Measurements from ENCODE around the gene ARHGAP8. TPM values are rescaled to one million over a fixed set of nuclear protein-coding genes. Genes with fewer than 3 reads are reported as not detected.

Gene ARHGAP8
- total RNA-seq, 2 experiments from 2014 or later = not detected

GRCh38 chr22:44765571-44766285, 13.4 kb downstream of the ARHGAP8 start:
- Histone ChIP-seq H3K36me3 (ENCODE audit: insufficient read depth, low read length) (no peaks in the 10 kb centered on the region), H3K27ac (ENCODE audit: low read depth, low read length, poor library complexity, severe bottlenecking) (no peak overlapping the region), H2AFZ (ENCODE audit: low read length) (no peak overlapping the region), H3K4me2 (ENCODE audit: low read length) (no peak overlapping the region), H3K4me3 (ENCODE audit: low read depth, low read length, poor library complexity, severe bottlenecking) (no peak overlapping the region), H3K79me2 (ENCODE audit: insufficient read depth, low read depth, low read length) (no peaks in the 10 kb centered on the region), H4K20me1 (ENCODE audit: insufficient read depth, low read length) (no peaks in the 10 kb centered on the region), H3K9me2 (ENCODE audit: insufficient read depth, low read length) (no peaks in the 10 kb centered on the region), H3K4me1 (ENCODE audit: insufficient read depth, low read length, poor library complexity, severe bottlenecking) (no peaks in the 10 kb centered on the region), H3K9me3 (ENCODE audit: low read length) (no peaks in the 10 kb centered on the region)
- POLR2A ChIA-PET = no interaction called here
- TF ChIP-seq EZH2phosphoT487 (IDR thresholded peaks at IDR 0.05; ENCODE audit: borderline replicate concordance, low read depth, low read length) = no peak
- TF ChIP-seq CTCF (conservative IDR thresholded peaks at IDR 0.05; ENCODE audit: low read length) = no peak
- intact Hi-C loops (cut with micrococcal nuclease; ENCODE audit: unreplicated experiment) = no loop called here
- CTCF ChIA-PET (ENCODE audit: unreplicated experiment) = no interaction called here
- no peak for DNase-seq (ENCODE audit: low spot score)
- no TSS peak for BruUV-seq (replicated peaks)

GRCh38 chr22:44773082-44773481, 20.7 kb downstream of the ARHGAP8 start:
- ChIA-PET POLR2A (no interaction called here), CTCF (ENCODE audit: unreplicated experiment) (no interaction called here)
- no peaks in the 10 kb centered on the region for H3K9me3 ChIP-seq (ENCODE audit: low read length)
- no TSS peak for BruUV-seq (replicated peaks)
- no peaks in the 10 kb centered on the region for H3K4me1 ChIP-seq (ENCODE audit: insufficient read depth, low read length, poor library complexity, severe bottlenecking)
- H3K79me2 ChIP-seq (ENCODE audit: insufficient read depth, low read depth, low read length) = no peaks in the 10 kb centered on the region
- no peak overlapping the region for H2AFZ ChIP-seq (ENCODE audit: low read length)
- H4K20me1 ChIP-seq (ENCODE audit: insufficient read depth, low read length) = no peaks in the 10 kb centered on the region
- TF ChIP-seq CTCF (conservative IDR thresholded peaks at IDR 0.05; ENCODE audit: low read length) = no peak
- TF ChIP-seq EZH2phosphoT487 (IDR thresholded peaks at IDR 0.05; ENCODE audit: borderline replicate concordance, low read depth, low read length) = no peak
- intact Hi-C loops (cut with micrococcal nuclease; ENCODE audit: unreplicated experiment) = no loop called here
- no peaks in the 10 kb centered on the region for H3K9me2 ChIP-seq (ENCODE audit: insufficient read depth, low read length)
- DNase-seq (ENCODE audit: low spot score) = no peak
- no peak overlapping the region for H3K4me3 ChIP-seq (ENCODE audit: low read depth, low read length, poor library complexity, severe bottlenecking)
- H3K4me2 ChIP-seq (ENCODE audit: low read length) = no peak overlapping the region
- no peaks in the 10 kb centered on the region for H3K36me3 ChIP-seq (ENCODE audit: insufficient read depth, low read length)
- no peak overlapping the region for H3K27ac ChIP-seq (ENCODE audit: low read depth, low read length, poor library complexity, severe bottlenecking)

- Histone ChIP-seq H3K4me1 (ENCODE audit: insufficient read depth, low read length, poor library complexity, severe bottlenecking) (no peaks in the 10 kb centered on the region), H4K20me1 (ENCODE audit: insufficient read depth, low read length) (no peaks in the 10 kb centered on the region), H3K9me3 (ENCODE audit: low read length) (no peaks in the 10 kb centered on the region), H3K27ac (ENCODE audit: low read depth, low read length, poor library complexity, severe bottlenecking) (no peak overlapping the region), H3K36me3 (ENCODE audit: insufficient read depth, low read length) (no peaks in the 10 kb centered on the region), H3K4me3 (ENCODE audit: low read depth, low read length, poor library complexity, severe bottlenecking) (no peak overlapping the region), H2AFZ (ENCODE audit: low read length) (no peak overlapping the region), H3K79me2 (ENCODE audit: insufficient read depth, low read depth, low read length) (no peaks in the 10 kb centered on the region), H3K4me2 (ENCODE audit: low read length) (no peak overlapping the region), H3K9me2 (ENCODE audit: insufficient read depth, low read length) (no peaks in the 10 kb centered on the region)
- intact Hi-C loops (cut with micrococcal nuclease; ENCODE audit: unreplicated experiment) = no loop called here
- CTCF ChIA-PET (ENCODE audit: unreplicated experiment) = no interaction called here
- no TSS peak for BruUV-seq (replicated peaks)
- POLR2A ChIA-PET = no interaction called here
- DNase-seq (ENCODE audit: low spot score) = no peak
- no peak for TF ChIP-seq CTCF (conservative IDR thresholded peaks at IDR 0.05; ENCODE audit: low read length)
- no peak for TF ChIP-seq EZH2phosphoT487 (IDR thresholded peaks at IDR 0.05; ENCODE audit: borderline replicate concordance, low read depth, low read length)
Measured at GRCh38 chr22:44775862-44776261, 23.5 kb downstream of the ARHGAP8 start.
